Occipital lobe (tissue), 2 donors: Measurements from ENCODE around the gene SPO11. TPM values are rescaled to one million over a fixed set of nuclear protein-coding genes. Genes with fewer than 3 reads are reported as not detected.
A peak's percentile ranks its signal among the peaks of the same experiment; 100 is the strongest.

Experiments
- DNase-seq: peaks from one replicate; lab custom pipeline; 2025; lab: John Stamatoyannopoulos, UW
- total RNA-seq: library from RNA; depleted of rRNA; stranded (reverse); fragments of >200 nt; gene quantifications from one replicate; pipeline ENCODE4 v1.2.3, GENCODE V29; 2014

SPO11 gene
- total RNA-seq, 1 donor from 2014 or later: not detected

DNA sequence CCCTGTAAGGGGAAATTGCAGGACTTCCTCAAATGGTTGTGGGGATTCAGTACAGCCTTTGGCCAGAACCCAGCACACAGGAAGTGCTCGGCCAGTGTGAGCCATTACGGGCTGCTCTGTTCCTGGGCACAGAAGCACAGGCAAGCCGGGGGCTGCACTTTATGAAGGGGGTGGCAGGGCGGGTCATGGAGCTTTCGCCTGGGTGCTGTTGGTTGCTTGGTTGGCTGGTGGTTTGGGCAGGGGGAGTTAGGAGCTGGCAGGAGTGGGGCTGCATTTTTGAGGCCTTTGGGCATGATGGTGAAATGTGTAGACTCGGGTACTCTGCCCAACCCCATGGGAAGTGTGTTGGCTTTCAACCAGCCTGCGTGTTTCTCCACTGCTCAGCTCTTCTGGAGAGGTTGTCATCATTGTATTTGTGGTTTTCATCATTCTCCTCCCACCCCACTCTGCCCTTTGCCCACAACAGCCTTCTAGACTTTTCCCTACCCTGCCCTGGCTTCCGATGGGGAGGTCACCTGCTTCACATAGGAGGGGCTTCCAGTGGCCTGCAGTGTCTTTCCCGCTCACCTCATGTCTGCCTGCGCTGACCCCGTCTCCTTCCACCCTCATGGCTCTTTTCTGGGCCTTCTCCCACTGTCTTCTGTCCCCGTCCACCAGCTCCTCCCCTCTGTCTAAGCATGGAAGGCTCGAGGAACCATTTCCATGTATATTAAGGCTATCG is 45.5 kb downstream of the SPO11 start:
- DNase-seq: no peak

DNA sequence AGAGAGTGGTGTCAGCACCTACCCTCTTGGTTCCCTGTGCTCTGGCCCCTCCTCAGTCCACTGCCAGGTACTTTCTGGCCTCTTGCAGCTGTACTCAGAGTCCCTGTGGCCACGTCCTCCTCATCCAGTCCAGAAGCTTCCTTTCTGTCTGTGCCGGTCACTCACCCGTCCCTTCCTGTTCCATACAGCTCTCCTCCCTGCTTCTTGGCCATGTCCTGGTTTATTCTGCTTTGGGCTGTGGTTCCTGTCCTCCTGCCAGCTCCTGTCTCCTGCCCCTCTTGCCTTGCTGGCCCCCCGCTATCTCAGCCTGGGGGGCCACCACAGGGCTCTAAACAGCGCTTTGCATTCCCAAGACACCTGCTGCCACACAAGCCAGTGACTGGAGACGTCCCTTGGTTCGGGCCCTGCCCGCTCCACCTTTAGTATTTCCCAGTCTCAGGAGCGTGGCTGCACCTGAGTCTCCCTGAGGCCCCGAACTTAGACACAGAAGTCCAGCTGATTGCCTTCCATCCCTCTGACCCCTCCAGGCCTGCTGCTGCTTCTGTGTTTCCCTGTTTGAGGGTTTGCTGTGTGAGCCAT is 46.1 kb downstream of the SPO11 start:
- DNase-seq: no peak

DNA sequence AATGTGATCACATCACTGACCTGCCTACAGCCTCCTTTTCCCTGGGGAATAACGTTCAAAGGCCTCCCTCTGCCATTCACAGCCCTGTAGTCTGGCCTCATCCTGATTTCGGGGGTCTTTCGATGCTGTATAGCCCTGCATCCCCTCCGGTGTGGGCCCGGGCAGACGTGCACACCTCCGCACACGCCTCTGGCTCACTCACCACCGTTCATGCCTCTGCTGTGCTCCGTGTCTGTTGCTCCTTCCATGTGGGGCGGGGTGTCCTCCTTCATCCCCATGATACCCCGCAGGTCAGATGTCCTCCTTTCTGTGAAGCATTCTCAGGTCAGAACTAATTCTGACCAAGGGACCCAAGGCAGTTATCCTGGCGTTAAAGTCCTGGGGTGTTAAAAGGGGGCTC is 47.7 kb downstream of the SPO11 start:
- no peak for DNase-seq

DNA sequence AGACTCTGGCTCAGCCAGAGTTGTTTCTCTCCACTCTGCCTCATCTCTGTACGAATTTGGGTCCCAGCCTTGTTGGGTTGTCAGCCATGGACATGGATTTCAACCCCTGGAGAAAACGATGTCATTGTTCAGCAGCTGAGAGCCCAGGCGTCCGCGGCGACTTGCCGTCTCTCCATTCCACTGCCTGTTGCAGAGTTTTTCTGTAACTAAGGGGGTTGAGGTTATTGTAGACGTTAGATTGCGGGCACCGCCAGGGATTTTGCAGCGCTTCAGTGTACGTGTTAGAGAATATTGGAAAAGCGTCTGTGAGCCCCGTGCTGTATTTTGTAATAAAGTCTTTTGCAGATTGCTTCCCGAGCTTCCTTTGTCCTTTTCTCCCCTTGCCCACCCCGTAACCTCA is 48.5 kb downstream of the SPO11 start:
- no peak for DNase-seq

DNA sequence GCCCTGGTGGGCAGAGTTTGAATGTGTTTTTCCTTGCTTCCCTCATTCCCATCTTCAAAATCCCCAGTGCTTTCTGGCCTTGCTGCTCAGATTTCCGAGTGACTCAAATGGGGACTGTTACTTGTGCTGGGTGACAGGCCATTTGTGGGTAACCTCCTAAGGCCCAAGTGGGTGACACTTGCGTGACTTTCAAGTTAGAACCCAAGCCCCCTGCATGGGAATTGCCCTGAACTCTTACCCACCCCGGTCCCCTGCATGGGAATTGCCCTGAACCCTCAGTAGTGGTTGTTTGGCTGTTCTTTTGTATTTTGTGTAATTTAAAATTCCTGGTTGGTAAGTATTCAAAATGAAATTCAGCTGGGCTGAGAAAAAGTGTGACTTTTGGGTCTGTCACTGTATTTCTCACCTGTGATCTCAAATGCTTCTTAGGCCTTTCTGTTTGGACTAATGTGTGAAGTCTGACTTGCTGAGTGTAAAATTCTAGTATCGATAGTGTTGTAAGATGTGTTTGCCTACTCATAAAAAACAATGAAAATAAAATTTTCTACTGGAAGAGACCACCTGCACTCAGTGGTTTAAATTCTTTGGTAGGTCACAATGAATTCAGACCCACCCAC is 49.2 kb downstream of the SPO11 start:
- no peak for DNase-seq

DNA sequence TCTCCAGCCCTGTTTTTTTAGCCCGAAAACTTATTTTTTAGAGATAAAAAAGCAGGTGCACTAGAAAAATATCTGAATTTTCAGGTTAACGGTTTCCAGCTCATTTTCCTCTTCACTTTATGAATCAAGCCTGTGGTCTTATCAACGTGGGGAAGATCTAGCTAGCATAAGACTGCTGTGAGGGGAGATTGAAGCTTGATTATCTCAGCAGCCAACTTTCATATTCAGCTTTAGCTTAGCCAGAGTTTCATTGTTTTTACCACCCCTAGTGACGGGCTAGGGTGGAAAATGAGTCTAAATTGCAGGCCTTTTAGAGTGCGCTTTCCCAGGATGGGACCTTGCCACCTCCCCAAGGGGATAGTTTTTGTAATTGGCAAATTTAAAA is 49.7 kb downstream of the SPO11 start:
- no peak for DNase-seq

DNA sequence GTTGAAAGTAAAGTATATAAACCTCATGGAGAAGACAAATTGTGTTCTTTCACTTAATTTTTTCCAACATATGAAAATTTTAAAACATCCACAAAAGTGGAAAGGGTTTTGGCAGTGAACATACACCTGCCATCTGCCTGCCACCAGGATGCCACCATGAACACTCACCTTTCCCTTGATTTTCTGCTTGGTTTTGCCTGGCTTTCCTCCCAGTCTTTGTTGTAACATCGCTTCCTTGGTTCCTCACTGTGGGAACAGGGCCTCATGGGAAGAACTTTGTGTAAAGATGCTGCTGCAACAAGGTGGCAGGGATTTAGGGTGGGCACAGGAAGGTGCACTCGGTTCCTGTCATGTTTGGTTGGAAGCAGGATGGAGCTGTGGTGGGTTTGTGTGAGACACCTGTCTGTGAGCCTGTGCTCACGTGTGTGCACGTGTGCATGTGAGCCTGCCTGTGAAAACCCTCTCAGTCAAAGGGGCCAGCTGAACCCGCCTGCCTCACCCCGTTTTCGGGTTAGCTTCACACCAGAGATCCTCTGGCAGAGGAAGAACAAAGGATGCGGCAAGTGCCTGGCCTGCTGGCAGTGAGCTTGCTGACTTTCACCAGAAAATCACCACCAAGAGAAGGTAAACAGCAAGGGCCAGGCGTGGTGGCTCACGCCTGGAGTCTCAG is 50.6 kb downstream of the SPO11 start:
- no peak for DNase-seq

DNA sequence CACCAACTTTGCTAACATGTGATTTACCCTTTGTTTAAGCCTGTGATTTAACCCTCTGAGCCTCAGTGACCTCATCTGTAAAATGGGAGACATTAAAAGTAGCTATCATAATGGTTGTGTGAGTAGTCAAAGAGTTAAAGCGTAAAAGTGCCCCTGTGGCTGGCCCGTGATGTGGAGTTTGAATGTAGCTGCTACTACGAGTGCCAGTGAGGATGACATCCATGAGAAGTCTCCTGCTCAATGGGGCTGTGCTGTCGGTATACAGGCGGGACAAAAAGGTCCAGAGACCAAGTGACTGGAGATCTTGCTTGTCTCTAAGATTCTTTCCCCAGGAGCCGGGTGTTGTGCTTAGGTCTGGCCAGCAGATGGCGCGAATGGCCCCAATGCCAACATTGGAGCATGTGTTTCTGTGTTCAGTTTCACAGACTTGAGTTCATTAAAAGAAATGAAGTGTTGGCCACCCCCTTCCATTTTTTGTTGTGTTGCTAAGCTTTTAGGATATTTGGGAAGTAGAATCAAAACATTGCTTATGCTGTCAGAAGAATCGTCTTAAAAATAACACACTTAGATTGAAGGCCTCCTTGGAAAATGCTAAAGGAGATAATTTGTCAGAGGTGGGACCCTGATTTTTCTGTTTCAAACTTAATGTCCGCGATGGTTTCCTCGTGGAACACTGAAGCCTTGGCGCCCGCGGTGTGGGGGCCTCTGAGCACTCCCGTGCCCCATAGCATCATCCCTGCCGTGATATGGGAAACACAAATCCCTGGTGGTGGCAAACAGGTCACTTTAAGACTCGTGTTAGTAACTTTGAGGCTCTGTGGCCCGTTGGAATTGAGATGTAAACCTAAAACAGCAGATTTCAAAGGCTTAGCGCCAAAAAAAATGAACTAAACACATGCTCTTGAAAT is 52.2 kb downstream of the SPO11 start:
- DNase-seq: peak; percentile 64

DNA sequence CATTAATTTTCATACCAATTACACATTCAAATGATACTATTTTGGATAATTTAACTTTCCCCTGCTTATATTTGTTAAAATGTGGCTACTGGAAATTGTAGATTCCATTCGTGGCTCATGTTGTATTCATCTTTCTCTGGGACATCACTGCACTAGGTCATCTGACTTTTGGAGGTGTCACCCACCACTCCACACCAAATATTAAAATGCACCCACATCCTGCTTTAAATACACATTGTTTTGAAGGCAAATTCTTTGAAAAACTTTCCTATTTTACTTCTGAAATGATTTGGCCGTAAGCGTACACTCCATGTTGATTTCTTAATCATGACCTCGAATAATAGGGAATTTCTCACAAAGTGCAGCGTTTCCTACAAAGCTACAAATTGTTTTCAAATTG is 52.9 kb downstream of the SPO11 start:
- no peak for DNase-seq

DNA sequence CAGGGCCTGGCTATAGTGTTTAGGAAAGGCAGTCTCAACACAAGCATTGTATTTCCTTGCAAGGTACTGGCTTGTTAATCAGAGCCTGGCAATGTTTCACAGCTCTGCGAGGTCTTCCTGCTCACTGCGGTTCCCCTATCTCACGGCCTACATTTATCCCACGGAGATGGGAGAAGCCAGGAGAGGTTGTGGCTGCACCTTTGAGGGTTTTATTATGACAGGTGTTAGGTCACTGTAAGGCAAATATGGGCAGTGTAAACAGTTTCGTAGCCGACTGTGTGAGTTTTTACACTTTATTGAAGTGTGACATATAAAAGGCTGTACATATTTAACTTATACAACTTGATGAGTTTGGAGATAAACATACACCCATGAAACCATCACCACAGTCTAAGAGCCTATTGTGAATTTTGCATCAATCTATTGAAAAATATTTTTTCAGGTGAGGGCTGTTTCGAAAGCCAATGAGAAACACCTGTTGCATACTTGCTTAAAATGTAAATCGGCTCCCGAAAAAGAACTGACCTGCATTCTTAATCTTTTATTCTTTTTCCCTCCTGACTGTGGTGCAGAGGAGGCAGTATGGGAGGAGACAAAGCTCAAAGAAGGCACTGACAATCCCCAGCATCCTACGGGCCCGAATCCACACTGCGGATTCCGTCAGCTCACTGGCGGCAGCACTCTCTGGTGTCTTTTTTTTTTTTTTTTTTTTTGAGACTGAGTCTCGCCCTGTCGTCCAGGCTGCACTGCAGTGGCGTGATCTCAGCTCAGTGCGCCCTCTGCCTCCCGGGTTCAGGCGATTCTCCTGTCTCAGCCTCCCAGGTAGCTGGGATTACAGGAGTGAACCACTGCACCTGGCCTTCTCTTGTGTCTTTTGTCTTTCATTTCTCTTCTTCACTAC is 54.1 kb downstream of the SPO11 start:
- no peak for DNase-seq

DNA sequence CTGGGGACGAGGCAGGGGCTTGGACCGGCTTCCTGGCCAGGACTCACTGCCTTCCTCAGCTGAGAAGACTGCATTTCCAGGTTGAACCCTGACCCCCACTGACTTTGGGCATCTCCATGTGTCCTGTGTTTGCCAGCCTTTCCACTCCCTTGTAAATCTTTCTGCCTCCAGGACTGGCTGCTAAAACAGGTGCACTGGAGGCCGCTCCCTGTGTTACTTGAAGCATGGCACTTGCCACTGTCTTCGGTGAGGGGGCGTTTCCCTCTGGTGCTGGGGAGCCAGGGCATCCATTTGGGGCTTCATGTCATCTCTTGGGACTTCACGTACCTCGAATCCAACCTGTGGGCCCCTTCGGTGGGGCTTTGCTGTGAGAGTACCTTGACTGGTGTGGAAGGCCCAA is 54.9 kb downstream of the SPO11 start:
- DNase-seq: no peak

DNA sequence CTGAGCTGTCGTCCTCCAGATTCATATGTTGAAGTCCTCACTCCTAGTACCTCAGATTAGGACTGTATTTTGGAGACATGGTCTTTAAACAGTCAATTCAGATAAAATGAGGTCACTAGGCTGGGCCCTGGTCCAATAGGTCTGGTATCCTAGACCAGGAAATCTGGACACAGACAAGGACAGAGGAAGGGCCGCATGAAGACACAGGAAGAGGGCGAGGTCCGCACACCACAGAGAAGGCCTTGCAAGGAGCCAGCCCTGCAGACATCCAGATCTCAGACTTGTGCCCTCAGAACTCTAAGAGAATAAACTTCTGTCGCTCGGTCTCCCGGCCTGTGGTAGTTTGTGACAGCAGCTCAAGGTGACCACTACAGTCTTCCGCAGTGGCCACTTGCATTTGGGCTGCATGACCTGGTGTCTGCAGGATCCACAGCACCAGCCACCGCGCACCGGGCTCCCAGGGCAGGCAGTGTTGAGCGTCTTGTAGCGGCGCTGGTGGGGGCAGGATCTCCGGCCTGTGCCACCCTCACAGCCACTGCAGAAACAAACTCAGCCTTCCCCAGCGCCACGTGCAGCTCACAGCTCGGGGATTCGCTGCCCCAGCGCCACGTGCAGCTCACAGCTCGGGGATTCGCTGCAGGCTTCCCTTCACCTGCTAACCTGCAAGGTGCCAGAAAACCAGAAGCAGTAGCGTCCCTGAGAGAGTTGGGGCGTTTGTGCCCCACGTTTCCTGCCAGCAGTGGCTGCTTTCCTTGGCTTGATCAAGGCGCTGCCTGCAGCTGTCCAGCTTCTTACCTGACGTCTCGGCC is 55.6 kb downstream of the SPO11 start:
- DNase-seq: no peak

DNA sequence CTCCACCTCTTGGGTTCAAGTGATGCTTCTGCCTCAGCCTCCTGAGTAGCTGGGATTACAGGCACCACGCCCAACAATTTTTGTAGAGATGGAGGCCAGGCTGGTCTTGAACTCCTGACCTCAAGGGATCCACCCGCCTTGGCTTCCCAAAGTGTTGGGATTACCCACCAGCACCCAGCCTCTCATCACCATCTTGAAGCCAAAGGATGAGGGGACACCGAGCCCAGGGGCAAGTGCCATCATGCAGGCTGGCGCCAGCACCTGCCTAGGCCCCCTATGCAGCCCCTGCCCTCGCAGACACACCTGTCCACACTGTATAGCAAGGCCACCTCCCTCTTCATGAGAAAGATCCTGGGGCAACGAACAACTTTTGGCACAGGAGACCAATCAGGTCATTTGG is 56.3 kb downstream of the SPO11 start:
- DNase-seq: no peak

DNA sequence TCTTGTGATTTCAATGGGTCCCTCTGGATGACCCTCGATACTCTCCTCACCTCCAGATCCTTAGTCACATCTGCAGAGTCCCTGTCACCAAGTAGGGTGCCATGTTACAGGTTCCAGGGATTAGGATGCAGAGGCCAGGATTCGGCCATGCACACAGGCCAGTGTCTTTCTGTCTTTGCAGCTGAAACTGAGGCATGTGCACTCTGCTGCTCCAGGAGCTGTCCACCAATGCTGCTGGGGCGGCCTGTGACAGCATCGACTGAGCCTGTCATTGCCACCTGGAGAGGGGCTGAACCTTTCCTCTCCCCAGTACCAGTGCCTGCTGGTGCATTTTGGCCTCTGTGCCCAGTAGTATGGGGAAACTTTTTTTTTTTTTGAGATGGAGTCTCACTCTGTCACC is 57.2 kb downstream of the SPO11 start:
- DNase-seq: no peak

DNA sequence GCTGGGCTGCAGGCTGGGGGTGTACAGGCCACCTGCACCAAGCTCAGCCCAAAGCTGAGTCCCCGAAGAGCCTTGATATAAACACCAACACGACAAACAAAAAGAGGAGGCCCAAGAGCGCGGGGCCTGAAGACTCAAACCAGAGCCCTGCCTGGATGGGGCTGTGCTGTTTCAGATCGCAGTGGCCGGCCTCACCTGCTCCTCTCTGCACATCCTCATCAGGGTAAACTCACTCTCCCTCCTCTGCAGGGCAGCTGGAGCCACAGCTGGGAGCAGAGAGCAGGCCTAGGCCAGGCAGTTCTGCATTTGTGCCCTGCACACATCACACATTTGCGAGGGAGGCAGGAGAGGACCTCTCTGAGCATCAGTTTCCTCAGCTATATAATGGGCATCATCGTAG is 57.9 kb downstream of the SPO11 start:
- no peak for DNase-seq

DNA sequence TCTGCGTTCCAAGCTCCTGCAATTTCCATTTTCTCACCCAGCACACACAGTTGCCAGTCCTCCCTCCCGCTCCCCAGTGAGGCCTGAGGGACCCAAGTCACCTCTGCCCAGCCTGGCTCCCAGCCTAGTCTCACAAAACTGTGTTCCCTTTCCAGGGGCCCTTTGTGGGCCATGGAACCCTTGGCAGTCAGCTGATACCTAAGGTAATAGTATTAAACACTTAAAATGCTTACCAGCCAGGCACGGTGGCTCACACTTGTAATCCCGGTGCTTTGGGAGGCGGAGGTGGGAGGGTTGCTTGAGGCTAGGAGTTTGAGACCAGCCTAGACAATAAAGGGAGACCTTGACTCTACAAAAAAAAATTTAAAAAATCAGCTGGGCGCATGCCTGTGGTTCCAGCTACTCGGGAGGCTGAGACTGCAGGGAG is 58.4 kb downstream of the SPO11 start:
- no peak for DNase-seq

DNA sequence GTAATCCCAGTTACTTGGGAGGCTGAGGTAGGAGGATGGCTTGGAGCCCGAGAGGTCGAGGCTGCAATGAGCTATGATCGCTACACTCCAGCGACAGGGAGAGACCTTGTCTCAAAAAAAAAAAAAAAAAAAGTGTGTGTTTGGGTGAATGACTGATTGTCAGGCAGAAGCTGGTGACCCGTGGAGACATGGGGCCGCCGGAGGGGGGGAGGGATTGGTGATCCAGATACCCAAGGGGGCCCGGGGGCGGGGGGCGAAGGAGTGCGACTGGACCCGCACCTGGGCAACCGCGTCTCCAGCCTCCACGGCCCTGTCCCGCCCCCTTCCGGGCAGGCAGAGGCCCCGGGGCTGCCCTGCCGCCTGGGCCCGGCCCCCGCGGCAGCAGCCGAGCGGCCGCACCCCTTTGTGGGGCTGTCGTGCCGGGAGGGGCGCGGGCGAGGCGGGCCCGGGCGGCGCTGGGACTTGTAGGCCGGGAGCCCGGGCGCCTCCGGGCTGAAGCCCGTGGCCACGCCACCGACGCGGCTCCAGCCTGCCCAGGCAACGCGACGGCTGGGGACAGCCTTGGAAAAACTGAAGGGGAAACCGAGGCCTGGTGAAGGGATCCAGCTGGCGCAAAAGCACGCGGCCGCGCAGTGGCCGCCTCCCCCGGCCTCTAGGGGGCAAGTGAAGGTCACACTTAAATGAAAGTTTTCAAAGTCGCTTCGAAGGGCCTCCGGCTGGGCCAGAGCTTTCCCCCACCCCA is 59.5 kb downstream of the SPO11 start:
- no peak for DNase-seq

DNA sequence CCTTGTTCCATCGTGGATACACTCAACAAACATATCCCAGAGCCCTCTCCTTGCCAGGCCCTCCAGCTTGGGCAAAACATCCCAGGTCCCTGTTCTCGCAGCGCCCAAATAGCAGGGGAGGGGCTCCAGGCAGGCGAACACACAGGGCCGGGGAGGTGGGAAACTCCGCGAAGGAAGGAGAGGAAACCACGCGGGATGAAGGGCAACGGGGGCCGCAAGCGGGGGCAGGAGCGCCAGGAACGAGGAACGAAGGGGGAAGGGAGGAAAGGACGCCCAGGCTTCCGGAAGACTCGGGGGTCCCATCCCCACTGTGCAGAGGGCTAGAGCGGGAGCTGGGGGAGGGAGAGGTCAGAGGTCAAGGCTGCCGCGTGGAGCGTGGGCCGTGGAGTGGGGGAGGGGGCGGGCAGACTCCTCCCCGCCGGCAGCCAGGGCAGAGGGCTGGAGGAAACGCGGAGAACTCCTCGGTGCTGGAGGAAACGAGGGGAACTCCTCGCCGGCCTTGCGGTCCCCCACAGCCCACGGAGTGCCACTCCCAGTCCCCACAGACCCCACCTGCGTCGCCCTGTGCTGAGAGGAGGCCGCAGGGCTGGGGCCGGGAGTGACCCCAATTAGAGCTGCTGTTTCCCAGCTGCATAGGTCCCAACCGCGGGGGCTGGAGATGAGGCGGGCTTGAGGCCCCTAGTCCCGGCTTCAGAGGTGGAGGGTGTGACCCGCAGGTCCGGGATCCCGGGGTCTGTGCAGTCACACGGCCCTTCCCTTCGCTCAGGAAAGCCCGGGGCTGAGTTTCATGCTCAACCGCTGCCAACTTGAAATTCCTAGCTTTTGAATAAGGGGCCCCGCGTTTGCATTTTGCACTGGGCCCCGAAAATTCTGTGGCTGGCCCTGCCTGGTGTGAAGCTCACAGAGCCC is 60.3 kb downstream of the SPO11 start:
- no peak for DNase-seq
